ENCODE data around the gene TRAPPC1. TPM values are rescaled to one million over a fixed set of nuclear protein-coding genes. Genes with fewer than 3 reads are reported as not detected.
A peak's percentile ranks its signal among the peaks of the same experiment; 100 is the strongest.

Gene TRAPPC1
- total and polyA plus RNA-seq, 10 of the 15 experiments (the other 5 are each of a cell fraction or from before 2014, with no cell fraction given) = 31.3 to 306 (median 134) TPM

DNA sequence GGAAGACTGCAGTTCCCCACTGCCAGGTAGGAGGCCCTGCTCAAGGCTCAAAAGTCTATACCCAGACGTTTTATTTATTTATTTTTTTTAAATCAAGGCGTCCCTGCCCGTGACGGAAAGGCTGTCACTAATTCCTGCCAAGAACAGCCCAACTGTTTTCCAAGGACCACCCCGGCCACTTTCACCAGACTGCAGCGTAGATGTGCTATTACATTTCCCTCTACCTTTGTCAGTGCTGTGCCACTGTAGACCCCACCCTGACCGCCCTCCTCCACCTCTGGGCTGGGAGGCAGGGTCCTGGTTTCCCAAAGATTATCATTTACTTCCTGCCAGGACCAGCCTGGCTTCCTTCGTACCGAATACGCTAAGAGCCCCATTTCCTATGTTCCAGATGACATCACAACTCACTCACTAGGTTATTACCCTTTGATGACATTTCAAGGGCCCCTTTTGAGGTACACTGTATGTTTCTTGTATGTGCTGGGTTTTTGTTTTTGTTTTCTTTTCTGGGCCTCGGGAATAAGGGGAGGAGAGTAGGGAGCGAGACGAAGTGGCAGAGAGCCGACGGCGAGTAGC, 9.4 kb downstream of the TRAPPC1 start:
- BruUV-seq (replicated peaks) = no TSS peak
- ChIA-PET RAD21 (ENCODE audit: unreplicated experiment) (interaction anchor here (0.9 kb wide), 1 partner anchor 10 kb away, joined by 4 read pairs; the partner anchor contains the start of genes CNTROB and TRAPPC1), SMC1A (ENCODE audit: uncharacterized antibody, unreplicated experiment) (interaction anchor here (0.6 to 1.3 kb wide), 3 partner anchors 12 to 99 kb away, joined by 3 read pairs; no protein-coding TSS in a partner anchor), CTCF (interaction anchor here (1.0 to 2.3 kb wide), 7 partner anchors 10 to 307 kb away, joined by 3 to 10 read pairs (median 4); partner anchors contain the start of gene FXR2), POLR2A (interaction anchor here (1.4 kb wide), 1 partner anchor 10 kb away, joined by 7 read pairs; the partner anchor contains the start of genes CNTROB and TRAPPC1)
- H3K9me3 ChIP-seq (replicated peaks; ENCODE audit: control insufficient read depth, insufficient read depth, low read length) = no peaks in the 10 kb centered on the region
- ATAC-seq (peak; percentile 33; the same call in 2 of the 3 replicates), FAIRE-seq (no peak), DNase-seq (ENCODE audit: low read depth, low spot score) (no peak)
- H3K4me1 ChIP-seq (ENCODE audit: control insufficient read depth, insufficient read depth, low read length) = peaks cover 7% of the 10 kb centered on the region
- no peak overlapping the region; the same call in 1 of the 2 replicates for H3K4me3 ChIP-seq
- in situ Hi-C loops (cut with MboI) = no loop called here
- H3K79me2 ChIP-seq (ENCODE audit: control insufficient read depth, insufficient read depth, low read length) = no peaks in the 10 kb centered on the region
- H2AFZ ChIP-seq (ENCODE audit: control insufficient read depth, low read depth, low read length) = peak overlapping the region; percentile 61
- TF ChIP-seq CREB1 (IDR thresholded peaks at IDR 0.05; ENCODE audit: low read depth) (peak; percentile 24; the same call in 1 of the 2 replicates), PAX5 (IDR thresholded peaks at IDR 0.05; ENCODE audit: borderline replicate concordance, low read depth, low read length) (no peak), ATF7 (IDR thresholded peaks at IDR 0.05; ENCODE audit: low read depth) (peak; percentile 47; the same call in 1 of the 2 replicates)
- intact Hi-C loops (cut with micrococcal nuclease; ENCODE audit: unreplicated experiment) = no loop called here
- H3K27ac ChIP-seq (ENCODE audit: control insufficient read depth, insufficient read depth) = no peak overlapping the region
- H4K20me1 ChIP-seq (ENCODE audit: control insufficient read depth, insufficient read depth) = no peaks in the 10 kb centered on the region
- H3K4me2 ChIP-seq (ENCODE audit: control insufficient read depth, insufficient read depth) = peak overlapping the region; percentile 87
- WGBS (ENCODE audit: insufficient coverage, insufficient replicate concordance, low lambda C conversion rate, missing lambda C conversion rate) = 59% methylated on average over 16 of the region's 16 CpGs
- H3K36me3 ChIP-seq (ENCODE audit: control insufficient read depth in 2 of 2, insufficient read depth in 2 of 2, low read length in 1 of 2) = no peaks in the 10 kb centered on the region; a peak in 1 of 4 replicates
- no peaks in the 10 kb centered on the region for H3K27me3 ChIP-seq (replicated peaks in 1 of 2; ENCODE audit: control insufficient read depth in 2 of 2, insufficient read depth in 2 of 2, low read length in 1 of 2)
- peak overlapping the region; percentile 41; the same call in 1 of the 2 replicates for H3K9ac ChIP-seq (ENCODE audit: control insufficient read depth, insufficient read depth, low read length)

DNA sequence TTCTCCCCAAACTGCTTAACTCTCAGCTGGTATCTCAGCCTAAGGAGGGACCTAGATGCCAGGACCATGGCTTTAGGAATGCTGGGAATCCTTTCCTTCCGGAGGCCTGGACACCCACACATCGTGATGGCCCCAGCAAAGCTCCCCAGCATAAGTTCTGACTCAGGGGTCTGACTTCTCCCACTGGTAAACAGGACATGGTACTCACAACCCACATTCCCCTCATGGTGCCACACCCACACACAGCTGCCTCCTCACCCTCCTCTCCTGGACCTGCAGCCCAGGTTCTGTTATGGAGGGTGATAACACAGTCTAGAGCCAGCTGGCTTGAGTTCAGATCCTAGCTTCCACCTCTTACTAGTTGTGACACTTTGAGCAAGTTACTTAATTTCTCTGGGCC, 14.9 kb downstream of the TRAPPC1 start:
- RAD21 ChIA-PET (ENCODE audit: unreplicated experiment) = interaction anchor here (0.6 to 6.4 kb wide), 6 partner anchors 15 to 125 kb away, joined by 3 to 75 read pairs (median 6); partner anchors contain the start of genes CNTROB, KDM6B and TRAPPC1
- H3K4me2 ChIP-seq (ENCODE audit: control insufficient read depth, insufficient read depth) = peak overlapping the region; percentile 88; the same call in 1 of the 2 replicates

More for the DNA sequence above, 14.9 kb downstream of the TRAPPC1 start:
- no peaks in the 10 kb centered on the region for H3K27me3 ChIP-seq (replicated peaks in 1 of 2; ENCODE audit: control insufficient read depth in 2 of 2, insufficient read depth in 2 of 2, low read length in 1 of 2)
- H3K36me3 ChIP-seq (ENCODE audit: control insufficient read depth in 2 of 2, insufficient read depth in 2 of 2, low read length in 1 of 2) = peaks cover 0 to 3% of the 10 kb centered on the region in 2 experiments; a peak in 3 of 4 replicates
- no peak overlapping the region for H2AFZ ChIP-seq (ENCODE audit: control insufficient read depth, low read depth, low read length)
- no peak for ATAC-seq
- FAIRE-seq = no peak
- WGBS (ENCODE audit: insufficient coverage, insufficient replicate concordance, low lambda C conversion rate, missing lambda C conversion rate) = 95% methylated on average over 2 of the region's 2 CpGs
- SMC1A ChIA-PET (ENCODE audit: uncharacterized antibody, unreplicated experiment) = interaction anchor here (0.9 to 3.5 kb wide), 6 partner anchors 10 to 429 kb away, joined by 3 to 21 read pairs (median 6); partner anchors contain the start of genes CNTROB and TRAPPC1
- H4K20me1 ChIP-seq (ENCODE audit: control insufficient read depth, insufficient read depth) = no peaks in the 10 kb centered on the region
- no peak for TF ChIP-seq TBL1XR1 (IDR thresholded peaks at IDR 0.05; ENCODE audit: low read depth, low read length)
- no peak for TF ChIP-seq ZNF217 (IDR thresholded peaks at IDR 0.05)
- TF ChIP-seq TCF3 (IDR thresholded peaks at IDR 0.05; ENCODE audit: borderline replicate concordance, insufficient read depth, low read depth, low read length) = no peak
- in situ Hi-C loops (cut with MboI) = no loop called here
- H3K4me3 ChIP-seq = no peak overlapping the region
- peaks cover 10% of the 10 kb centered on the region for H3K4me1 ChIP-seq (ENCODE audit: control insufficient read depth, insufficient read depth, low read length)
- H3K79me2 ChIP-seq (ENCODE audit: control insufficient read depth, insufficient read depth, low read length) = no peaks in the 10 kb centered on the region
- CTCF ChIA-PET = interaction anchor here (0.7 to 8.2 kb wide), 10 partner anchors 16 to 140 kb away, joined by 3 to 48 read pairs (median 5); partner anchors contain the start of genes CNTROB, CYB5D1, NAA38 and TRAPPC1
- H3K27ac ChIP-seq (ENCODE audit: control insufficient read depth, insufficient read depth) = no peak overlapping the region
- BruUV-seq (replicated peaks) = no TSS peak
- H3K9me3 ChIP-seq (replicated peaks; ENCODE audit: control insufficient read depth, insufficient read depth, low read length) = no peaks in the 10 kb centered on the region
- no peak overlapping the region for H3K9ac ChIP-seq (ENCODE audit: control insufficient read depth, insufficient read depth, low read length)
- POLR2A ChIA-PET = interaction anchor here (1.0 to 4.0 kb wide), 3 partner anchors 16 to 82 kb away, joined by 3 to 27 read pairs (median 3); partner anchors contain the start of genes CNTROB, NAA38 and TRAPPC1
- DNase-seq (ENCODE audit: low read depth, low spot score) = no peak
- intact Hi-C loops (cut with micrococcal nuclease; ENCODE audit: unreplicated experiment) = no loop called here

All from GM12878 (cell line).